CD14-positive monocyte (primary cell): ENCODE measurements around the gene POLD2. TPM values are rescaled to one million over a fixed set of nuclear protein-coding genes. Genes with fewer than 3 reads are reported as not detected.

ENCODE experiments used
- DNase-seq, 3 donors: peaks; one replicate each; pipeline ENCODE4 v3.0.0-alpha.2; 2011 to 2022
- H2AFZ ChIP-seq: 2 replicates; pipeline ENCODE4 v1.6.0; 2012; ENCODE audit warnings: mild to moderate bottlenecking, low read depth, low read length, inconsistent platforms; ENCODE audit not compliant: insufficient read depth, poor library complexity, severe bottlenecking
- H3K27ac ChIP-seq, 2 donors: 1 replicate in 1 of 2; 2 replicates in 1 of 2; pipeline ENCODE4 v1.5.1; 2012 to 2013; ENCODE audit warnings: low read length in 2 of 2, control low read depth in 1 of 2, inconsistent platforms in 1 of 2, low read depth in 1 of 2, mild to moderate bottlenecking in 1 of 2
- H3K27me3 ChIP-seq, 2 donors: one replicate each; pipeline versions ENCODE4 v1.6.0 to v1.6.1; 2011 to 2013; ENCODE audit warnings: low read length in 2 of 2; ENCODE audit not compliant: control insufficient read depth in 2 of 2, insufficient read depth in 2 of 2
- H3K36me3 ChIP-seq, 2 donors: replicated peaks in 1 of 2; 1 replicate in 1 of 2; 2 replicates in 1 of 2; pipeline versions ENCODE4 v1.5.1 to v1.6.1; 2012 to 2013; ENCODE audit warnings: low read length in 2 of 2, control low read depth in 1 of 2, inconsistent platforms in 1 of 2, mild to moderate bottlenecking in 1 of 2; ENCODE audit not compliant: insufficient read depth in 2 of 2, control insufficient read depth in 1 of 2
- H3K4me1 ChIP-seq, 2 donors: 1 replicate in 1 of 2; 2 replicates in 1 of 2; pipeline versions ENCODE4 v1.5.1 to v1.6.1; 2012 to 2013; ENCODE audit warnings: low read length in 2 of 2, control low read depth in 1 of 2, inconsistent platforms in 1 of 2, mild to moderate bottlenecking in 1 of 2, moderate library complexity in 1 of 2; ENCODE audit not compliant: insufficient read depth in 2 of 2, control insufficient read depth in 1 of 2
- H3K4me2 ChIP-seq: replicated peaks from 2 replicates; pipeline ENCODE3; 2012; ENCODE audit warnings: low read length, moderate library complexity, mild to moderate bottlenecking; ENCODE audit not compliant: poor library complexity, severe bottlenecking; ENCODE audit errors: extremely low read depth
- H3K4me3 ChIP-seq, 3 experiments: fragments of 200-600 bp in 1 of 3; sonication (generic) in 1 of 3; replicated peaks in 1 of 3; 1 replicate in 2 of 3; 2 replicates in 1 of 3; pipeline ENCODE4 v1.5.1; 2011 to 2013; ENCODE audit warnings: low read length in 3 of 3, mild to moderate bottlenecking in 3 of 3, control low read depth in 2 of 3, low read depth in 2 of 3, inconsistent platforms in 1 of 3, moderate library complexity in 1 of 3
- H3K79me2 ChIP-seq: 2 replicates; pipeline ENCODE4 v1.6.0; 2012; ENCODE audit warnings: mild to moderate bottlenecking, control low read depth, inconsistent platforms, low read length, moderate library complexity; ENCODE audit not compliant: insufficient read depth
- H3K9ac ChIP-seq: 2 replicates; pipeline ENCODE4 v1.6.0; 2017; ENCODE audit warnings: low read length, mild to moderate bottlenecking; ENCODE audit not compliant: insufficient read depth, poor library complexity, severe bottlenecking
- H3K9me3 ChIP-seq, 2 donors: replicated peaks in 1 of 2; 1 replicate in 1 of 2; 2 replicates in 1 of 2; pipeline versions ENCODE4 v1.5.1 to v1.6.1; 2012 to 2013; ENCODE audit warnings: low read length in 2 of 2, control low read depth in 1 of 2; ENCODE audit not compliant: control insufficient read depth in 1 of 2, insufficient read depth in 1 of 2
- H4K20me1 ChIP-seq: 2 replicates; pipeline ENCODE4 v1.6.0; 2012; ENCODE audit warnings: mild to moderate bottlenecking, low read length, control low read depth, moderate library complexity; ENCODE audit not compliant: insufficient read depth
- H3K27ac Mint-ChIP-seq, 7 donors: one replicate each; pipeline ENCODE4 v1.8.0; 2020; ENCODE audit warnings: mild to moderate bottlenecking in 7 of 7, mixed read lengths in 7 of 7, moderate library complexity in 6 of 7, inconsistent platforms in 2 of 7
- H3K27me3 Mint-ChIP-seq, 3 donors: one replicate each; pipeline ENCODE4 v1.8.0; 2021 to 2022; ENCODE audit warnings: low read depth in 3 of 3, mild to moderate bottlenecking in 3 of 3, mixed read lengths in 3 of 3, moderate library complexity in 3 of 3, inconsistent platforms in 1 of 3
- H3K36me3 Mint-ChIP-seq, 2 donors: one replicate each; pipeline ENCODE4 v1.8.0; 2020; ENCODE audit warnings: mixed read lengths in 2 of 2, inconsistent platforms in 1 of 2, mild to moderate bottlenecking in 1 of 2
- H3K4me1 Mint-ChIP-seq: one replicate; pipeline ENCODE4 v1.8.0; 2020; ENCODE audit warnings: mild to moderate bottlenecking, mixed read lengths
- H3K4me3 Mint-ChIP-seq, 2 donors: one replicate each; pipeline ENCODE4 v1.8.0; 2020; ENCODE audit warnings: mild to moderate bottlenecking in 2 of 2, mixed read lengths in 2 of 2, moderate library complexity in 1 of 2
- H3K9me3 Mint-ChIP-seq, 7 donors: one replicate each; pipeline ENCODE4 v1.8.0; 2020 to 2022; ENCODE audit warnings: mixed read lengths in 7 of 7, mild to moderate bottlenecking in 6 of 7, moderate library complexity in 6 of 7, inconsistent platforms in 2 of 7
- CTCF ChIP-seq: fragments of 200-600 bp; IDR thresholded peaks from one replicate; pipeline ENCODE4 v1.8.0; 2022; ENCODE audit warnings: antibody characterized with exemption, mild to moderate bottlenecking
- WGBS: methylation state at CpG from one replicate; pipeline ENCODE4 v1.1.5; 2013; ENCODE audit warnings: missing lambda C conversion rate; ENCODE audit not compliant: insufficient coverage; 5-methylcytosine and 5-hydroxymethylcytosine counted together
- intact Hi-C, 2 donors: fragments of 100-400 bp; cut with micrococcal nuclease; formaldehyde crosslinking; loops; one replicate each; pipeline versions ENCODE4 v1.15.0 to v1.15.1; 2023
- polyA plus RNA-seq, 3 donors: library from polyadenylated mRNA; depleted of rRNA in 1 of 3; unstranded in 2 of 3; stranded (reverse) in 1 of 3; fragments of 300-500 nt in 2 of 3; fragments of >200 nt in 1 of 3; fragmentation: Illumina TruSeq in 2 of 3; gene quantifications; 1 replicate in 2 of 3; 2 replicates in 1 of 3; pipeline ENCODE4 v1.2.3, GENCODE V29; 2012 to 2021

Gene POLD2
- polyA plus RNA-seq, 3 donors: 24.1 to 27.1 (median 25.7) TPM

GRCh38 chr7:44114586-44115310 is 8.6 kb downstream of the POLD2 start:
- Mint-ChIP-seq H3K4me1 (peaks cover under 1% of the 10 kb centered on the region), H3K4me3 (no peak overlapping the region), H3K27ac (peak overlapping the region in 2 of 7 donors; percentile 28 to 60), H3K9me3 (peaks cover 0 to 8% (median 3%) of the 10 kb centered on the region in 7 donors), H3K27me3 (no peaks in the 10 kb centered on the region), H3K36me3 (peaks cover 23 to 47% of the 10 kb centered on the region in 2 donors)
- H3K79me2 ChIP-seq: no peaks in the 10 kb centered on the region
- H3K27me3 ChIP-seq: no peaks in the 10 kb centered on the region
- TF ChIP-seq CTCF: no peak
- WGBS: over 99% methylated on average over 10 of the region's 12 CpGs
- no peak overlapping the region for H3K9ac ChIP-seq
- H4K20me1 ChIP-seq: no peaks in the 10 kb centered on the region
- H3K4me3 ChIP-seq: no peak overlapping the region
- no peaks in the 10 kb centered on the region for H3K9me3 ChIP-seq
- intact Hi-C loops: no loop called here
- no peak overlapping the region for H3K27ac ChIP-seq
- no peak overlapping the region for H3K4me2 ChIP-seq
- no peaks in the 10 kb centered on the region for H3K4me1 ChIP-seq
- DNase-seq: no peak
- peaks cover 16 to 19% of the 10 kb centered on the region in 2 donors for H3K36me3 ChIP-seq
- H2AFZ ChIP-seq: no peak overlapping the region

DNA sequence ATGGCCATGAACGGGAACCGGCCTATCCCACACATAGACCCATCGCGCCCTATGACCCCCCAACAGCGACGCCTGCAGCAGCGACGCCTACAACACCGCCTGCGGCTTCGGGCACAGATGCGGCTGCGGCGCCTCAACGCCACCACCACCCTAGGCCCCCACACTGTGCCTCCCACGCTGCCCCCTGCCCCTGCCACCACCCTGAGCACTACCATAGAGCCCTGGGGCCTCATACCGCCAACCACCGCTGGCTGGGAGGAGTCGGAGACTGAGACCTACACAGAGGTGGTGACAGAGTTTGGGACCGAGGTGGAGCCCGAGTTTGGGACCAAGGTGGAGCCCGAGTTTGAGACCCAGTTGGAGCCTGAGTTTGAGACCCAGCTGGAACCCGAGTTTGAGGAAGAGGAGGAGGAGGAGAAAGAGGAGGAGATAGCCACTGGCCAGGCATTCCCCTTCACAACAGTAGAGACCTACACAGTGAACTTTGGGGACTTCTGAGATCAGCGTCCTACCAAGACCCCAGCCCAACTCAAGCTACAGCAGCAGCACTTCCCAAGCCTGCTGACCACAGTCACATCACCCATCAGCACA is 9.5 kb downstream of the POLD2 start:
- intact Hi-C loops: no loop called here
- peaks cover 16 to 19% of the 10 kb centered on the region in 2 donors for H3K36me3 ChIP-seq
- Mint-ChIP-seq H3K27ac (peak overlapping the region in 1 of 7 donors; percentile 14), H3K36me3 (peaks cover 15 to 44% of the 10 kb centered on the region in 2 donors), H3K4me1 (no peaks in the 10 kb centered on the region), H3K4me3 (no peak overlapping the region), H3K27me3 (no peaks in the 10 kb centered on the region), H3K9me3 (peaks cover 0 to 8% (median 3%) of the 10 kb centered on the region in 7 donors)
- H3K4me1 ChIP-seq: no peaks in the 10 kb centered on the region
- DNase-seq: no peak
- H3K4me2 ChIP-seq: no peak overlapping the region
- H3K27me3 ChIP-seq: no peaks in the 10 kb centered on the region
- H3K79me2 ChIP-seq: no peaks in the 10 kb centered on the region
- H2AFZ ChIP-seq: no peak overlapping the region
- no peaks in the 10 kb centered on the region for H3K9me3 ChIP-seq
- no peaks in the 10 kb centered on the region for H4K20me1 ChIP-seq
- 97% methylated on average over 18 of the region's 24 CpGs for WGBS
- no peak for TF ChIP-seq CTCF
- H3K27ac ChIP-seq: no peak overlapping the region
- no peak overlapping the region for H3K9ac ChIP-seq
- H3K4me3 ChIP-seq: no peak overlapping the region
